ENCODE measurements around the gene E2F1. TPM values are rescaled to one million over a fixed set of nuclear protein-coding genes. Genes with fewer than 3 reads are reported as not detected.
A peak's percentile ranks its signal among the peaks of the same experiment; 100 is the strongest.

The E2F1 gene
- total and polyA plus RNA-seq, 2 of the 4 experiments (the other 2 are of a cell fraction): 10.9 to 14.0 TPM

DNA sequence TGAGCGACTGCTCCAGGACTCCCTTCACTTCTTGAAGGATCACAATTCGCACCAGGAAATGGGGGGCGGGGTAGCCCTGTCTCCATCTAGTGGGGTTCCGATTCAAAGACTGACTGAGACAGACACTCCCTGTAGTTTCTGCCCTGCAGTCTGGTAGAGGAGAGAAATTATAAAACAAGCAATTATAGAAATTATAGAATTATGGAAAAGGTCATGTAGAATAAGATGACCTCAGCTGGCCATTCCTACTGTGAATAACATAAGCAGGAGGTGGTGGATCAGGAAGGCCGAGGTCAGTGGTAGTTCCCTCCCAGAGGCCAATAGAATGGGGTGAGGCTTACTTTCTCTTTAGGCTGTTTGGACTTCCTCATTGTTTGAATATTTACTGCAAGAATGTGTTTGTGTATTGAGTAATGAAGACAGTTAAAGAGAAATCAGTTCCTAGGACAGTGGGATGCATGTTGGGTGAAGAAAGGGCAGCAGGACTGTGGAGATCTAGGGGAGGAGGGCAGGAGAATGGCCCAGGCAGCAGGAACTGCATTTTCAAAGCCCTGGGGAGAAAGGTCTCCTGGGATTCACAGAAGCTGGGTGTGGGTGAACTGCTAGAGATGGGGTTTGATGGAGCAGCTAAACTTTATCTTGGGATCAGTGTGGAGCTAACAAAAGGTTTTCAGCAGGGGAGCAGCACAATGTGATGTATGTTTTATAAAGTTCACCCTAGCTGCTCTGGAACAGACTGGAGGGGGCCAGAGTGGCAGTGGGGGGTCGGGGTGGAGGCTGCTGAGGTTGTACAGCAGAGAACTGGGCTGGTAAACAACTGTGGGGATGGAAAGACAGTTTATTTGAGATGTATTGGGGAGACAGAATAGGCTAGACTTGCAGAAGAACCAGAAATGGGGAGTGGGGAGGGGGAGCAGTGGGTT, 47.7 kb upstream of the E2F1 start:
- peak overlapping the region; percentile 84 to 95 for H4K8ac ChIP-seq (ENCODE audit: low read depth in 2 of 2, low read length in 2 of 2)
- DNase-seq: peak; percentile 64
- BruUV-seq (replicated peaks): no TSS peak
- WGBS, 2 experiments (ENCODE audit: extremely low coverage in 2 of 2, insufficient read length in 1 of 2): 50% methylated on average over 2 of the region's 6 CpGs; no CpG with 5 or more reads in 1 of the 2 experiments
- H3K23ac ChIP-seq (ENCODE audit: low read depth, low read length): peak overlapping the region; percentile 78
- peak overlapping the region; percentile 90 for H2BK120ac ChIP-seq (ENCODE audit: low read depth, low read length)
- H4K91ac ChIP-seq (ENCODE audit: insufficient read depth, low read depth, low read length): peak overlapping the region; percentile 92
- H3K14ac ChIP-seq (replicated peaks; ENCODE audit: low read depth, low read length): peak overlapping the region; percentile 83
- H2AK9ac ChIP-seq (replicated peaks; ENCODE audit: low read depth, low read length, poor library complexity): peak overlapping the region; percentile 92
- H3K27ac ChIP-seq (ENCODE audit: insufficient read depth, low read length): peak overlapping the region; percentile 85
- peak overlapping the region; percentile 35 for H3K4me2 ChIP-seq (ENCODE audit: low read depth, low read length)
- H4K5ac ChIP-seq (ENCODE audit: low read depth, low read length): peak overlapping the region; percentile 72
- CTCF ChIA-PET: no interaction called here
- H3K9ac ChIP-seq (ENCODE audit: low read depth, low read length): peak overlapping the region; percentile 50
- no peak for TF ChIP-seq FOS (IDR thresholded peaks at IDR 0.05; ENCODE audit: low read depth, low read length)
- no peak for TF ChIP-seq USF2 (IDR thresholded peaks at IDR 0.05; ENCODE audit: low read depth, low read length)
- no peak for TF ChIP-seq RAD21 (IDR thresholded peaks at IDR 0.05; ENCODE audit: low read length)
- TF ChIP-seq MXI1 (IDR thresholded peaks at IDR 0.05; ENCODE audit: borderline replicate concordance, low read depth, low read length): no peak
- no peak for TF ChIP-seq MAZ (IDR thresholded peaks at IDR 0.05; ENCODE audit: borderline replicate concordance, low read depth, low read length)
- peak; percentile 78 for TF ChIP-seq CEBPB (IDR thresholded peaks at IDR 0.05; ENCODE audit: low read depth, low read length)
- no peak for TF ChIP-seq BHLHE40 (IDR thresholded peaks at IDR 0.05; ENCODE audit: low read depth, low read length)
- H3K9me1 ChIP-seq (ENCODE audit: insufficient read depth, low read length): peaks cover 7% of the 10 kb centered on the region; the same call in 1 of the 2 replicates
- no peaks in the 10 kb centered on the region for H3K27me3 ChIP-seq (ENCODE audit: control insufficient read depth, insufficient read depth, low read length)
- intact Hi-C loops (cut with micrococcal nuclease): loop anchor here (5.0 kb wide), 2 partner anchors 67 to 78 kb away; partner anchors contain the start of genes ACTL10 and CHMP4B
- H3K18ac ChIP-seq (ENCODE audit: low read depth, low read length): peak overlapping the region; percentile 89
- peaks cover 1% of the 10 kb centered on the region; the same call in 1 of the 2 replicates for H3K36me3 ChIP-seq (ENCODE audit: control insufficient read depth, insufficient read depth, low read length)
- peak overlapping the region; percentile 51 for H3K56ac ChIP-seq (ENCODE audit: extremely low read depth, insufficient read depth, low read length)
- H3K9me3 ChIP-seq (ENCODE audit: control insufficient read depth, insufficient read depth, low read length): peaks cover 9% of the 10 kb centered on the region
- dilution Hi-C loops (cut with HindIII; ENCODE audit: low sequenced_read_pairs, unreplicated experiment): no loop called here
- H2AK5ac ChIP-seq (ENCODE audit: low read depth, low read length): peak overlapping the region; percentile 63
- H4K20me1 ChIP-seq (ENCODE audit: insufficient read depth, low read length): no peaks in the 10 kb centered on the region
- peak; percentile 65 for ATAC-seq (ENCODE audit: low read depth)
- peaks cover 12 to 37% of the 10 kb centered on the region in 2 experiments; a peak in 3 of 4 replicates for H3K79me1 ChIP-seq (ENCODE audit: low read depth in 1 of 2, low read length in 2 of 2)
- no peak overlapping the region for H3K4me3 ChIP-seq (ENCODE audit: insufficient read depth, low read depth, low read length)
- peak overlapping the region; percentile 84 for H2BK5ac ChIP-seq (ENCODE audit: low read depth, low read length, poor library complexity, severe bottlenecking)
- H3K4me1 ChIP-seq (ENCODE audit: control insufficient read depth, insufficient read depth, low read length): peaks cover 18% of the 10 kb centered on the region
- in situ Hi-C loops (cut with MboI; ENCODE audit: low sequenced_read_pairs): no loop called here
- H2AFZ ChIP-seq (replicated peaks; ENCODE audit: low read length, poor library complexity): peak overlapping the region; percentile 85
- peak overlapping the region; percentile 88 for H3K4ac ChIP-seq (ENCODE audit: low read depth, low read length)
- H2BK20ac ChIP-seq (ENCODE audit: low read depth, low read length): peak overlapping the region; percentile 76
- POLR2A ChIA-PET (ENCODE audit: unreplicated experiment): no interaction called here
- H2BK15ac ChIP-seq (ENCODE audit: low read depth, low read length): peak overlapping the region; percentile 82; the same call in 2 of the 3 replicates
